HS-5 (cell line): ENCODE results near the gene FTMT.
"Not testable (repeated sequence)": the region's sequence is repeated elsewhere in the genome, so short reads cannot be mapped to it uniquely, and the experiment has no call there.

Experiments used
- DNase-seq: peaks from one replicate; pipeline ENCODE4 v3.0.0-alpha.2; 2012; ENCODE audit warnings: low read depth

FTMT gene

GRCh38 chr5:121851643-121852574 is at the start of gene FTMT:
Gene FTMT, plus strand, starts transcription at chr5:121851882. Its CDS starts 82 bp downstream, at chr5:121851964.
- DNase-seq: no peak

GRCh38 chr5:121805251-121805650 is 46.4 kb upstream of the FTMT start:
- not testable (repeated sequence) for DNase-seq

- peak; percentile 24 for DNase-seq
These were observed 45.8 kb upstream of the FTMT start for GRCh38 chr5:121805911-121806310.

- no peak for DNase-seq
These were observed 35.5 kb upstream of the FTMT start for GRCh38 chr5:121816164-121816563.

- DNase-seq: no peak
These were observed 31.9 kb upstream of the FTMT start for GRCh38 chr5:121819682-121820261.

- DNase-seq: no peak
These were observed 18.1 kb upstream of the FTMT start for GRCh38 chr5:121833617-121834016.

- DNase-seq: no peak
These were observed 17.7 kb upstream of the FTMT start for GRCh38 chr5:121834021-121834420.

GRCh38 chr5:121841892-121842291 is 9.8 kb upstream of the FTMT start:
- DNase-seq: no peak

GRCh38 chr5:121850272-121850671 is 1.4 kb upstream of the FTMT start:
- no peak for DNase-seq

- no peak for DNase-seq
These were observed 2.2 kb downstream of the FTMT start for GRCh38 chr5:121853850-121854249.

GRCh38 chr5:121862801-121863200 is 11.1 kb downstream of the FTMT start:
- DNase-seq: no peak

- no peak for DNase-seq
These were observed 12.1 kb downstream of the FTMT start for GRCh38 chr5:121863753-121864285.

GRCh38 chr5:121867403-121867802 is 15.7 kb downstream of the FTMT start:
- no peak for DNase-seq

GRCh38 chr5:121870489-121870888 is 18.8 kb downstream of the FTMT start:
- DNase-seq: no peak

GRCh38 chr5:121872856-121873255 is 21.2 kb downstream of the FTMT start:
- DNase-seq: no peak

GRCh38 chr5:121873409-121873808 is 21.7 kb downstream of the FTMT start:
- no peak for DNase-seq

GRCh38 chr5:121885630-121886029 is 33.9 kb downstream of the FTMT start:
- no peak for DNase-seq

GRCh38 chr5:121887727-121888126 is 36.0 kb downstream of the FTMT start:
- no peak for DNase-seq

- DNase-seq: no peak
These were observed 38.7 kb downstream of the FTMT start for GRCh38 chr5:121890297-121890858.

GRCh38 chr5:121897341-121897740 is 45.7 kb downstream of the FTMT start:
- no peak for DNase-seq

- DNase-seq: no peak
These were observed 47.7 kb downstream of the FTMT start for GRCh38 chr5:121899346-121899745.
